DOHH2 (cell line): ENCODE results near the gene ENDOV.

ENCODE experiments used
- EZH2phosphoT487 ChIP-seq: fragments of 200-600 bp; sonication (generic); IDR thresholded peaks from 2 replicates; pipeline ENCODE4 v1.6.1; 2017; ENCODE audit warnings: borderline replicate concordance, mild to moderate bottlenecking, antibody characterized with exemption, low read length, moderate library complexity, mixed read lengths
- TF ChIP-seq, protein P1 (sequence below): fragments of 200-600 bp; sonication (generic); IDR thresholded peaks from one replicate; pipeline ENCODE4 v1.5.1; 2014; ENCODE audit warnings: antibody characterized with exemption, mild to moderate bottlenecking, low read depth, low read length; ENCODE audit not compliant: poor library complexity, severe bottlenecking

DNA sequence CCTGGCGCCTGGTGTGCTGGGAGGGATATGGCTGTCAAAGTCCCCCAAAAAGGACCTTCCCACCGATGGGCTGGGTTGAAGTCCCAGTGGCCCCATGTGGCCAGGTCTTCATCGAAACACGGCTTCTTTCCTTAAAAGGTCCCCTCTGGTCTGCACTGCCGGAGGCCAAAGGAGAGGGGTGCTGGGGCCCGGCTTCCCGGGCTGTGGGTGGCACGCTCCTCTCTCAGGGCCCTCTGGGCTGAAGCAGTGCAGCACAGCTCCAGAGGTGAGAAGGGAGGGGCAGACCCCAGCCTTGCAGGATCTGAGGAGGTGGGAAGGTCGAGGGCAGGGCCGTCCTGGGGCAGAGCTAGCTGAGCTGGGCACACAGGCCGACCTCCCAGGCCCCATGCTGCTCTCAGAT lies 54.7 kb downstream of the ENDOV start:
- TF ChIP-seq, protein P1, sequence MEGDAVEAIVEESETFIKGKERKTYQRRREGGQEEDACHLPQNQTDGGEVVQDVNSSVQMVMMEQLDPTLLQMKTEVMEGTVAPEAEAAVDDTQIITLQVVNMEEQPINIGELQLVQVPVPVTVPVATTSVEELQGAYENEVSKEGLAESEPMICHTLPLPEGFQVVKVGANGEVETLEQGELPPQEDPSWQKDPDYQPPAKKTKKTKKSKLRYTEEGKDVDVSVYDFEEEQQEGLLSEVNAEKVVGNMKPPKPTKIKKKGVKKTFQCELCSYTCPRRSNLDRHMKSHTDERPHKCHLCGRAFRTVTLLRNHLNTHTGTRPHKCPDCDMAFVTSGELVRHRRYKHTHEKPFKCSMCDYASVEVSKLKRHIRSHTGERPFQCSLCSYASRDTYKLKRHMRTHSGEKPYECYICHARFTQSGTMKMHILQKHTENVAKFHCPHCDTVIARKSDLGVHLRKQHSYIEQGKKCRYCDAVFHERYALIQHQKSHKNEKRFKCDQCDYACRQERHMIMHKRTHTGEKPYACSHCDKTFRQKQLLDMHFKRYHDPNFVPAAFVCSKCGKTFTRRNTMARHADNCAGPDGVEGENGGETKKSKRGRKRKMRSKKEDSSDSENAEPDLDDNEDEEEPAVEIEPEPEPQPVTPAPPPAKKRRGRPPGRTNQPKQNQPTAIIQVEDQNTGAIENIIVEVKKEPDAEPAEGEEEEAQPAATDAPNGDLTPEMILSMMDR, result no peak
- no peak for TF ChIP-seq EZH2phosphoT487
